Coronary artery (tissue), 2 donors: Measurements from ENCODE around the gene C1orf21.

Source experiments
- DNase-seq: peaks from one replicate; pipeline ENCODE4 v3.0.0-alpha.2; 2017; ENCODE audit warnings: low spot score
- H3K27ac ChIP-seq, 2 donors: fragments of 200-600 bp; sonication (generic); one replicate each; pipeline ENCODE4 v1.5.1; 2016 to 2019
- H3K4me3 ChIP-seq: fragments of 200-600 bp; sonication (generic); 2 replicates; pipeline ENCODE4 v1.5.1; 2016; ENCODE audit warnings: mild to moderate bottlenecking, moderate library complexity
- TF ChIP-seq, protein P1 (sequence below): fragments of 200-600 bp; sonication (generic); IDR thresholded peaks from one replicate; pipeline ENCODE4 v1.5.1; 2019; ENCODE audit warnings: antibody characterized with exemption

The C1orf21 gene

GRCh38 chr1:184624626-184625025 lies 237.8 kb downstream of the C1orf21 start:
- TF ChIP-seq, protein P1, sequence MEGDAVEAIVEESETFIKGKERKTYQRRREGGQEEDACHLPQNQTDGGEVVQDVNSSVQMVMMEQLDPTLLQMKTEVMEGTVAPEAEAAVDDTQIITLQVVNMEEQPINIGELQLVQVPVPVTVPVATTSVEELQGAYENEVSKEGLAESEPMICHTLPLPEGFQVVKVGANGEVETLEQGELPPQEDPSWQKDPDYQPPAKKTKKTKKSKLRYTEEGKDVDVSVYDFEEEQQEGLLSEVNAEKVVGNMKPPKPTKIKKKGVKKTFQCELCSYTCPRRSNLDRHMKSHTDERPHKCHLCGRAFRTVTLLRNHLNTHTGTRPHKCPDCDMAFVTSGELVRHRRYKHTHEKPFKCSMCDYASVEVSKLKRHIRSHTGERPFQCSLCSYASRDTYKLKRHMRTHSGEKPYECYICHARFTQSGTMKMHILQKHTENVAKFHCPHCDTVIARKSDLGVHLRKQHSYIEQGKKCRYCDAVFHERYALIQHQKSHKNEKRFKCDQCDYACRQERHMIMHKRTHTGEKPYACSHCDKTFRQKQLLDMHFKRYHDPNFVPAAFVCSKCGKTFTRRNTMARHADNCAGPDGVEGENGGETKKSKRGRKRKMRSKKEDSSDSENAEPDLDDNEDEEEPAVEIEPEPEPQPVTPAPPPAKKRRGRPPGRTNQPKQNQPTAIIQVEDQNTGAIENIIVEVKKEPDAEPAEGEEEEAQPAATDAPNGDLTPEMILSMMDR = no peak
- no peak overlapping the region for H3K4me3 ChIP-seq
- DNase-seq = no peak
- peak overlapping the region in 1 of 2 donors; percentile 36 for H3K27ac ChIP-seq

DNA sequence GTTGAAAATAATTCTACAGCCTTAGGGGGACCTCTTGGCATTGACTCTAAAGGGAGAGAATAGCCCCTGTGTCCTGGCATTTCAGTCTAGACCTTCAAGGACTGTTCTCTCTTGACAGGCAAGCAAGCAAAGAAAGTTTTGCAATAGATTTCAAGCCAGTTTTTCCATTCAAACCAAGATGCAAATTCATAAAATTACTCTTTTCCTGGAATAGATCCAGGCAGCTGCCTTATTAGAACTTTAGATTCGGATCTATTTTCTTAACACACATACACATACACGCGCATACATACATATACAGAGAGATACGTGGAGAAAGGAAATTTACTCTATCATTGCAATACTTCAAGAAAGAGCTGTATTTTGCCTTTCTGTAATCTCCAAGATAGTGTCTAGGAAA lies 238.4 kb downstream of the C1orf21 start:
- TF ChIP-seq, protein P1 = no peak
- Histone ChIP-seq H3K27ac (peak overlapping the region in 1 of 2 donors; percentile 21), H3K4me3 (no peak overlapping the region)
- DNase-seq = no peak

DNA sequence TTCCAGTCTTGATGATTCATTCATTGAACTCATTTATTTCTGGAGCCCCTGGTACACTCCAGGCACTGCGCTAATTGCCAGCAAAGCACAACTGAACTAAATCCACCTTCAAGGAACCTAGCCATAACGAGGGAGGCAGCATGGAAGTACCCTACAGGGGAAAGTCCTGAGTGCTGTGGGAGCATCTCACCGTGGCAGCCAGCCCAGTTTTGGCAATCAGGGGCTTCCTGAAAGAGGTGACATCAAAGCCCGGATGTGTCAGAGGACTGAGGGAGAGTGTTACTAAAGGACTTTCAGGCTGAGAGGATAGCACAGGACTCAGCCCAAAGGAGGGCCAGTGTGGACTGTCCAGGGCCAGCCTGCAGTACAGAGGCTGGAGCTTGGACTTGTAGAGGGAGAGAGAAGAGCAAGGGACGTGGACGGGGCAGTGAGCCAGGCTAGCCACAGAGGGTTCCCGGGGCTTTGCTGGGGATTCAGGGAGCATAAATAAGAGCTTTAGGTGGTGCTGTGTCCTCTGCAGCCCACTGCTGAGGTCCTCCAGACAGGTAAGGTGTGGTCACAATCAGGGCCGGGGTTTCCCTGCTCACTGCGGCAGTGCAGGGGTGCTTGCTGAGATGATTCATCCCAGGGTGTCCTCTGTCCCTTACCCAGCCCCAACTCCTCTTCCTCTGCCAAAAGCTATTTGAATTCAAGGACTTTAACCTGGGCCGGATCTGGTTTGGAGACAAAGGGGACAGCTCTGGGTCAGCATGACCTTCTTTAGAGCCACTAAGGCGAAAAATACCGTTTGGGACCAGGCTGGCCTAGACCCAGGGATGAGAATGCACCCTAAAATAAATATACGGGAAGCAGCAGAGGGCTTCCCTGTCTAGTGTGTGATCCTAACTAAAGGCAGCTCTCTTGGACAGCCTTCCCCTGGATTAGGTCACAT lies 239.5 kb downstream of the C1orf21 start:
- DNase-seq = peak; percentile 73
- Histone ChIP-seq H3K4me3 (no peak overlapping the region), H3K27ac (peak overlapping the region in 1 of 2 donors; percentile 21)
- TF ChIP-seq, protein P1 = no peak

DNA sequence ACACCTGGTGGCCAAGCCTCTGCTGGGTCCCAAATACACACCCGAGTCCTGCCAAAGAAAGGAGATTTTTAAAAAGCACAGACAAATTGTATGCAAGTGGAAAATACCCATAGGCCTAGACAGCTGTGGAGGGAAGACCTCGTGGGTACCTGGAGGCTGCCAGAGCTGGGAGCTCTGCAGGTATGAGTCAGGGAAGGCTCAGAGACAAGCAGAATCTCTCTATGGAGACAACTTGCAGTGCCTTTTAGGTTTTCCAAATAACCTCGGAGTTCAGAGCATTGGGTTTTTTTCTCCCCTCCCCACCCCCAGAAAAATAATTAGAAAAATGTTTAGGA lies 240.1 kb downstream of the C1orf21 start:
- TF ChIP-seq, protein P1 = no peak
- Histone ChIP-seq H3K27ac (no peak overlapping the region), H3K4me3 (no peak overlapping the region)
- DNase-seq = no peak

GRCh38 chr1:184629266-184629665 lies 242.4 kb downstream of the C1orf21 start:
- TF ChIP-seq, protein P1 = no peak
- no peak for DNase-seq
- Histone ChIP-seq H3K4me3 (no peak overlapping the region), H3K27ac (peak overlapping the region in 1 of 2 donors; percentile 75)

- Histone ChIP-seq H3K4me3 (no peak overlapping the region), H3K27ac (peak overlapping the region in 1 of 2 donors; percentile 75)
- DNase-seq = no peak
- TF ChIP-seq, protein P1 = no peak
Measured at GRCh38 chr1:184630679-184631060, 243.8 kb downstream of the C1orf21 start.
